GM12878 (cell line): Measurements from ENCODE around the gene SLC2A5. TPM values are rescaled to one million over a fixed set of nuclear protein-coding genes. Genes with fewer than 3 reads are reported as not detected.

Experiments
- ATAC-seq: fragments of 200-7000 bp; cut with Tn5 transposase; 3 replicates; pipeline ENCODE4 v1.9.1; 2020; ENCODE audit warnings: mild to moderate bottlenecking, moderate library complexity
- BruUV-seq: library from RNA; stranded (reverse); fragments of 400-500 nt; replicated peaks from 2 replicates; lab custom pipeline; 2021; lab: Mats Ljungman, UMichigan
- CTCF ChIA-PET: fragments of 300-600 bp; sonication (Branson Sonifier 250); formaldehyde crosslinking; extraction: SDS; loops from one replicate; lab custom pipeline; 2021; ENCODE audit warnings: inconsistent platforms; lab: Yijun Ruan, JAX
- POLR2A ChIA-PET: fragments of 350-600 bp; formaldehyde crosslinking; extraction: SDS; loops from one replicate; lab custom pipeline; 2021; ENCODE audit warnings: inconsistent platforms; lab: Charles Lee
- RAD21 ChIA-PET: fragments of 300-600 bp; sonication (Branson Sonifier 250); formaldehyde crosslinking; loops from one replicate; lab custom pipeline; 2023; ENCODE audit warnings: antibody characterized with exemption; ENCODE audit not compliant: unreplicated experiment; lab: Charles Lee
- SMC1A ChIA-PET: fragments of 300-600 bp; sonication (Branson Sonifier 250); formaldehyde crosslinking; loops from one replicate; lab custom pipeline; 2023; ENCODE audit not compliant: unreplicated experiment, uncharacterized antibody; lab: Charles Lee
- DNase-seq: peaks from one replicate; pipeline ENCODE4 v3.0.0-alpha.2; 2011; ENCODE audit warnings: low read depth, low spot score
- FAIRE-seq: peaks from 3 replicates; lab custom pipeline; 2011; peaks lifted over from hg19 to GRCh38; lab: Jason Lieb, UNC
- H2AFZ ChIP-seq: 2 replicates; pipeline ENCODE4 v1.6.0; 2011; ENCODE audit warnings: low read depth, low read length, control low read depth; ENCODE audit not compliant: control insufficient read depth
- H3K27ac ChIP-seq: 2 replicates; pipeline ENCODE4 v1.5.1; 2011; ENCODE audit warnings: control low read depth; ENCODE audit not compliant: control insufficient read depth, insufficient read depth
- H3K27me3 ChIP-seq, 2 experiments: replicated peaks in 1 of 2; 2 replicates each; pipeline versions ENCODE4 v1.6.0 to v1.6.1; 2011; ENCODE audit warnings: low read length in 1 of 2; ENCODE audit not compliant: control insufficient read depth in 2 of 2, insufficient read depth in 2 of 2
- H3K36me3 ChIP-seq, 2 experiments: 2 replicates each; pipeline ENCODE4 v1.5.1; 2011; ENCODE audit warnings: low read length in 1 of 2; ENCODE audit not compliant: control insufficient read depth in 2 of 2, insufficient read depth in 2 of 2
- H3K4me1 ChIP-seq: 2 replicates; pipeline ENCODE4 v1.6.1; 2011; ENCODE audit warnings: mild to moderate bottlenecking, low read length, moderate library complexity, mixed read lengths; ENCODE audit not compliant: control insufficient read depth, insufficient read depth
- H3K4me2 ChIP-seq: 2 replicates; pipeline ENCODE4 v1.6.0; 2011; ENCODE audit warnings: control low read depth; ENCODE audit not compliant: control insufficient read depth, insufficient read depth
- H3K4me3 ChIP-seq: fragments of 200-600 bp; sonication (generic); 2 replicates; pipeline ENCODE4 v1.5.1; 2016
- H3K79me2 ChIP-seq: 2 replicates; pipeline ENCODE4 v1.6.0; 2011; ENCODE audit warnings: low read length; ENCODE audit not compliant: control insufficient read depth, insufficient read depth
- H3K9ac ChIP-seq: 2 replicates; pipeline ENCODE4 v1.8.0; 2011; ENCODE audit warnings: low read length, control low read depth, mixed read lengths; ENCODE audit not compliant: control insufficient read depth, insufficient read depth
- H3K9me3 ChIP-seq: replicated peaks from 3 replicates; pipeline ENCODE4 v1.5.1; 2011; ENCODE audit warnings: mild to moderate bottlenecking, low read length; ENCODE audit not compliant: control insufficient read depth, insufficient read depth
- H4K20me1 ChIP-seq: 2 replicates; pipeline ENCODE4 v1.6.0; 2011; ENCODE audit not compliant: control insufficient read depth, insufficient read depth
- BCL11A ChIP-seq: IDR thresholded peaks from 2 replicates; pipeline ENCODE4 v1.6.1; 2011; ENCODE audit warnings: low read depth, low read length
- BCLAF1 ChIP-seq: fragments of 450-650 bp; IDR thresholded peaks from 2 replicates; pipeline ENCODE4 v1.6.1; 2017; ENCODE audit warnings: antibody characterized with exemption, mild to moderate bottlenecking, moderate library complexity
- CBX5 ChIP-seq: sonication (generic); IDR thresholded peaks from 2 replicates; pipeline ENCODE4 v1.6.1; 2016; ENCODE audit warnings: low read depth, moderate library complexity, mild to moderate bottlenecking, inconsistent platforms
- CEBPB ChIP-seq, 2 experiments: fragments of 150-350 bp in 1 of 2; IDR thresholded peaks; 2 replicates each; pipeline ENCODE4 v1.6.1; 2012 to 2014; ENCODE audit warnings: low read depth in 2 of 2, low read length in 2 of 2, borderline replicate concordance in 1 of 2, inconsistent platforms in 1 of 2
- CEBPZ ChIP-seq: fragments of 150-350 bp; IDR thresholded peaks from 2 replicates; pipeline ENCODE4 v1.6.1; 2016; ENCODE audit warnings: low read depth, low read length
- EP300 ChIP-seq, 2 experiments: fragments of 150-350 bp in 1 of 2; IDR thresholded peaks; 2 replicates each; pipeline ENCODE4 v1.6.1; 2011 to 2012; ENCODE audit warnings: low read depth in 2 of 2, low read length in 2 of 2, borderline replicate concordance in 1 of 2, improper control_type of control experiment in 1 of 2, inconsistent platforms in 1 of 2; ENCODE audit not compliant: control insufficient read depth in 1 of 2
- IRF5 ChIP-seq: fragments of 450-650 bp; IDR thresholded peaks from 2 replicates; pipeline ENCODE4 v1.6.1; 2017; ENCODE audit warnings: borderline replicate concordance
- KLF5 ChIP-seq: fragments of 450-650 bp; IDR thresholded peaks from 2 replicates; pipeline ENCODE4 v1.6.1; 2014; ENCODE audit warnings: mild to moderate bottlenecking; ENCODE audit not compliant: partially characterized antibody
- RB1 ChIP-seq: fragments of 450-650 bp; formaldehyde crosslinking; IDR thresholded peaks from 2 replicates; pipeline ENCODE4 v1.6.1; 2017; ENCODE audit warnings: mild to moderate bottlenecking, borderline replicate concordance
- RELA ChIP-seq: fragments of 450-650 bp; IDR thresholded peaks from 2 replicates; pipeline ENCODE4 v1.8.0; 2014; ENCODE audit warnings: borderline replicate concordance; ENCODE audit not compliant: partially characterized antibody
- SREBF1 ChIP-seq: IDR thresholded peaks from 2 replicates; pipeline ENCODE4 v1.6.1; 2012; ENCODE audit warnings: mild to moderate bottlenecking, low read length
- ZNF207 ChIP-seq: fragments of 450-650 bp; IDR thresholded peaks from 2 replicates; pipeline ENCODE4 v1.6.1; 2014; ENCODE audit warnings: antibody characterized with exemption, mild to moderate bottlenecking, borderline replicate concordance
- WGBS: methylation state at CpG from one replicate; pipeline ENCODE4 v1.1.6; 2016; ENCODE audit warnings: low lambda C conversion rate; ENCODE audit not compliant: insufficient replicate concordance, insufficient coverage; ENCODE audit errors: missing lambda C conversion rate; 5-methylcytosine and 5-hydroxymethylcytosine counted together
- in situ Hi-C: fragments of 300-500 bp; cut with MboI; formaldehyde crosslinking; loops from 9 replicates; pipeline ENCODE4 v1.14.3; 2018; ENCODE audit warnings: mixed read lengths
- intact Hi-C: fragments of 100-400 bp; cut with micrococcal nuclease; formaldehyde crosslinking; loops from one replicate; pipeline ENCODE4 v1.14.2; 2022; ENCODE audit not compliant: unreplicated experiment
- polyA plus RNA-seq, 11 experiments: library from polyadenylated mRNA; depleted of rRNA in 4 of 11; unstranded in 6 of 11; stranded (reverse) in 5 of 11; fragments of >200 nt; fragmentation: Nextera tagmentation in 4 of 11; fragmentation: Illumina TruSeq in 1 of 11; extraction: Ambion mirVana in 4 of 11; extraction: Trizol in 1 of 11; gene quantifications; 1 replicate in 1 of 11; 2 replicates in 10 of 11; pipeline versions ENCODE4 v1.2.1 to v1.2.3, GENCODE V29; 2011 to 2016; ENCODE audit warnings: inconsistent platforms in 2 of 11, missing spikeins in 2 of 11, low read depth in 1 of 11
- total RNA-seq, 4 experiments: library from RNA; depleted of rRNA in 3 of 4; stranded (reverse); fragments of >200 nt in 3 of 4; fragmentation: Illumina TruSeq in 1 of 4; extraction: Trizol in 1 of 4; gene quantifications; 2 replicates each; pipeline versions ENCODE4 v1.2.1 to v1.2.3, GENCODE V29; 2013 to 2021

The SLC2A5 gene
- total and polyA plus RNA-seq, 10 of the 15 experiments (the other 5 are each of a cell fraction or from before 2014, with no cell fraction given), result 4.5 to 76.6 (median 23.9) TPM

- TF ChIP-seq KLF5, result no peak
- no peak for TF ChIP-seq IRF5
- TF ChIP-seq CBX5, result no peak
- no peak for TF ChIP-seq SREBF1
Observed at GRCh38 chr1:9068981-9069325, 482 bp downstream of the SLC2A5 start (continued).

GRCh38 chr1:9066945-9067807, 2.3 kb downstream of the SLC2A5 start:
- Histone ChIP-seq H3K9ac (peak overlapping the region; percentile 70), H3K27ac (peak overlapping the region; percentile 93), H3K4me1 (peaks cover 37% of the 10 kb centered on the region), H3K4me3 (peak overlapping the region; percentile 79), H3K36me3 (peaks cover 0 to 3% of the 10 kb centered on the region in 2 experiments; a peak in 1 of 4 replicates), H3K9me3 (no peaks in the 10 kb centered on the region), H3K79me2 (peaks cover 56% of the 10 kb centered on the region), H2AFZ (no peak overlapping the region; the same call in 1 of the 2 replicates), H3K4me2 (peak overlapping the region; percentile 85), H3K27me3 (no peaks in the 10 kb centered on the region), H4K20me1 (no peaks in the 10 kb centered on the region)
- ATAC-seq (peak; percentile 41), DNase-seq (no peak), FAIRE-seq (peak; percentile 41)
- intact Hi-C loops, result no loop called here
- ChIA-PET POLR2A (interaction anchor here (0.6 to 7.1 kb wide), 8 partner anchors 9 to 190 kb away, joined by 3 to 45 read pairs (median 4); no protein-coding TSS in a partner anchor), RAD21 (interaction anchor here (0.7 to 1.1 kb wide), 3 partner anchors 13 to 30 kb away, joined by 3 to 5 read pairs (median 3); no protein-coding TSS in a partner anchor), CTCF (interaction anchor here (1.0 to 3.4 kb wide), 6 partner anchors 8 to 41 kb away, joined by 3 to 19 read pairs (median 4); no protein-coding TSS in a partner anchor), SMC1A (interaction anchor here (1.2 to 2.5 kb wide), 4 partner anchors 13 to 120 kb away, joined by 3 to 22 read pairs (median 4); no protein-coding TSS in a partner anchor)
- WGBS, result 78% methylated on average over 24 of the region's 24 CpGs
- TSS peak; percentile 66 for BruUV-seq
- in situ Hi-C loops, result no loop called here
- TF ChIP-seq BCLAF1 (no peak), KLF5 (no peak), CEBPB (IDR thresholded peaks at IDR 0.05; ENCODE audit: borderline replicate concordance in 1 of 2, low read depth in 2 of 2, low read length in 2 of 2) (no peak), BCL11A (no peak), EP300 (IDR thresholded peaks at IDR 0.05; ENCODE audit: borderline replicate concordance in 1 of 2, control insufficient read depth in 1 of 2, low read depth in 2 of 2, low read length in 2 of 2) (peak in 1 of 2 experiments; percentile 31; a peak in 1 of 4 replicates), RELA (no peak), RB1 (no peak), ZNF207 (no peak), CEBPZ (no peak)
